Endometrium (tissue), 2 donors: ENCODE results near the gene WDCP.
A peak's percentile ranks its signal among the peaks of the same experiment; 100 is the strongest.
"Not testable (repeated sequence)": the region's sequence is repeated elsewhere in the genome, so short reads cannot be mapped to it uniquely, and the experiment has no call there.

Source experiments
- FAIRE-seq: peaks from 2 replicates; lab custom pipeline; 2012; peaks lifted over from hg19 to GRCh38; lab: Jason Lieb, UNC
- donor health status: control.
- donor health status: control.

Gene WDCP

DNA sequence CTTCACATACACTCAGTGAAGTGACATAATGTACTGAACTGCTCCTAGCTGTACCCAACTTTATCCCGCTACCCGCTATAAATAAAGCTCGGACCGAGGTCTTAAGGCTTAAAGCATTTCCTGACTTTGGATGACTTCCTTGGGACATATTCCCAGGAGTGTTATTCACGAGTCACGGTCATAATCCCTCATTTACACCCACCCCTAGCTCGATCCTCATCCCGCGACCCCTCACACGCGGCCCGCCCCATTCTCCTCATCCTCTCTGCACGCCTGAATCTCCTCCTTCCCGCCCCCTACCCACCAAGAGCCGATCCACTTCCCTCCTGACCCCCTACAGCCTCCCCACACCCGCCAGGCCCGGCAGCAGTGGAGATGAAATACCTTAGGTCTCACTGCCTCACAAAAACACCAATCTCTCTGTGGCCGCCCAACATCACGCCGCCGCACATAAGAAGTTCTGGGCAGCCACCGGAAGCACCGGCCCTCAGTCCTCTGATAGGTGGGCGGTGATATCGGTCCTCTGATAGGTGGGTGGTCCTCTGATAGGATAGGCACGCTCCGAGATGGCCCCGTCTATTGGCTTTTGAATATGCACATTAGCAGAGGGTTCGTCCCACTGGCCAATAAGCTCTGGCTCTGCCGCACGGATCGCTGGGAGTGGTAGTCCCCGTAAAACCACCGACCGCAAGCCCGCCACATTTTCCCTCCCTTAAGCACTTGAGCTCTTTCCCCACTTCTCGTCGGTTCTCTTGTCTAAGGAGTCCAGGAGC is at the start of gene WDCP:
Gene WDCP (minus strand): TSS at position 462 of the 773 bp plus-strand sequence. CDS start 7,897 bp downstream, outside the sequence.
- peak; percentile 93 for FAIRE-seq

DNA sequence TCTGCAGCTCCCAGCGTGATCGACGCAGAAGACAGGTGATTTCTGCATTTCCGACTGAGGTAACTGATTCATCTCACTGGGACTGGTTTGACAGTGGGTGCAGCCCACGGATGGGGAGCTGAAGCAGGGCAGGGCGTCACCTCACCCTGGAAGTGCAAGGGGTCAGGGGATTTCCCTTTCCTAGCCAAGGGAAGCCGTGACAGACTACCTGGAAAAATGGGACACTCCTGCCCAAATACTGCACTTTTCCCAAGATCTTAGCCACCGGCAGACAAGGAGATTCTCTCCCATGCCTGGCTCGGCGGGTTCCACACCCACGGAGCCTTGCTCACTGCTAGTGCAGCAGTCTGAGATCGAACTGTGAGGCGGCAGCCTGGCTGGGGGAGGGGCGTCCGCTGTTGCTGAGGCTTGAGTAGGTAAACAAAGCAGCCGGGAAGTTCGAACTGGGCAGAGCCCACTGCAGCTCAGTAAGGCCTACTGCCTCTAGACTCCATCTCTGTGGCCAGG is 48.0 kb upstream of the WDCP start:
- not testable (repeated sequence) for FAIRE-seq

DNA sequence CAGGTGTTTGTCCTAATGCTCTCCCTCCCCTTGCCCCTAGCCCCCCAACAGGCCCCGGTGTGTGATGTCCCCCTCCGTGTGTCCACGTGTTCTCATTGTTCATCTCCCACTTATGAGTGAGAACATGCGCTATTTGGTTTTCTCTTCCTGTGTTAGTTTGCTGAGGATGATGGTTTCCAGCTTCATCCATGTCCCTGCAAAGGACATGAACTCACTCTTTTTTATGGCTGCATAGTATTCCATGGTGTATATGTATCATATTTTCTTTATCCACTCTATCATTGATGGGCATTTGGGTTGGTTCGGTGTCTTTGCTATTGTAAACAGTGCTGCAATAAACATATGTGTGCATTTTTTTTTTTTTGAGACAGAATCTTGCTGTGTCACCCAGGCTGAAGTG is 46.1 kb upstream of the WDCP start:
- FAIRE-seq = not testable (repeated sequence)

GRCh38 chr2:24088821-24089359 is 41.7 kb upstream of the WDCP start:
- FAIRE-seq = no peak

- FAIRE-seq = no peak
Observed at GRCh38 chr2:24087032-24087431, 39.8 kb upstream of the WDCP start.

- no peak for FAIRE-seq
Observed at GRCh38 chr2:24086241-24086640, 39.0 kb upstream of the WDCP start.

- FAIRE-seq = no peak
Observed at GRCh38 chr2:24085200-24085489, 38.0 kb upstream of the WDCP start.

GRCh38 chr2:24084386-24085199 is 37.4 kb upstream of the WDCP start, which contains the start of gene TP53I3:
Gene TP53I3 (minus strand): TSS chr2:24084834. CDS start chr2:24084326, 508 bp downstream.
- FAIRE-seq = no peak

- FAIRE-seq = no peak
Observed at GRCh38 chr2:24083567-24084385, 36.6 kb upstream of the WDCP start.

DNA sequence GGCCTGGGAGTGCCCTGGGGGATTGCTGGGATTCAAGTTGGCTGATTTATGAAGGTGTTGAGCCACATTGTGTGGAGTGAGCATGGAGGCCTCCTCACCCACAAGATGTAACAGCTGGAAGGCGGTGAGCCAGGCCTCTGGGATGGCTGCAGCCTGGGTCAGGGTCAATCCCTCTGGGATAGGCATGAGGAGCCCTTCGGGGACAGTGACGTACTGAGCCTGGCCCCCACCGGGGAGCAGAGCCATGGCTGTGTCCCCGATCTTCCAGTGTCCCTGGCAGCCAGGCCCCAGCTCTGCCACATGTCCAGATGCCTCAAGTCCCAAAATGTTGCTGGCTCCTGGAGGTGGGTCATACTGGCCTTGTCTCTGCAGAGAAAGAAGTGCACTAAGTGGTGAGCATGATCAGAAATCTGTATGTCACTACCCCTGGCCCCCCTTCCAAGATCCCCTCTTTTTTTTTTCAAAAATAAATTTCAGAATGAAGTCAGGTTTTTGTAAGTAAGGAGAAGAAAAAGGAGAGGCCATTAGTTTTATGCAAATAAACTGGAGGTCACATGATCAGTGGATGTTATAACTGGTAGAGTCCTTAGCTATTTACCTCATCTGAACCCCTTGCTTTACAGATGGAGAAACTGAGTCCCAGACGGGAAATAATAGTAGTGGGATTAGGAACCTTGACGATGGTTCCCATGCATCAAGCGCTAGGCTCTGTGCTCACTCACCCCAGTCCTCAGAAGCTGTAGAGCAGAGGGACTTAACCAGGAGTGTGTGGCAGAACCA is 35.8 kb upstream of the WDCP start:
- no peak for FAIRE-seq

DNA sequence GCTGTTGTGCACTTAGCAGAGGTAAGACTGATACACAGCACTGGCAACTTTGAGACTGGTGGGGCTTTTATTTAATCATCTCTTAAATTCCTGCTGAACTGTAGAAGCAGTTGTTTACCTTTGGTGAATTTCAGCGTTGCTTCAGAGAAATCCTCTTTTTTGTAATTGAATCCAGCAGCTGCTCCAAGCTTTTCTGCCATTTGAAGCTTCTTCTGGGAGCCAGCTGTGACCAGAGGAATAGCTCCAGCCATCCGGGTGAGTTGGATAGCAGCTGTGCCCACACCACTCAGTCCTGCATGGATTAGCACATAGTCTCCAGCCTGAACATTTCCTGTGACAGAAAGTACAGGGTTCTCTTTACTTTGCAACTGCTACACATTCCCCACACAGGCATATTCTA is 33.5 kb upstream of the WDCP start:
- no peak for FAIRE-seq

- FAIRE-seq = no peak
Observed at GRCh38 chr2:24077879-24078278, 30.7 kb upstream of the WDCP start.

DNA sequence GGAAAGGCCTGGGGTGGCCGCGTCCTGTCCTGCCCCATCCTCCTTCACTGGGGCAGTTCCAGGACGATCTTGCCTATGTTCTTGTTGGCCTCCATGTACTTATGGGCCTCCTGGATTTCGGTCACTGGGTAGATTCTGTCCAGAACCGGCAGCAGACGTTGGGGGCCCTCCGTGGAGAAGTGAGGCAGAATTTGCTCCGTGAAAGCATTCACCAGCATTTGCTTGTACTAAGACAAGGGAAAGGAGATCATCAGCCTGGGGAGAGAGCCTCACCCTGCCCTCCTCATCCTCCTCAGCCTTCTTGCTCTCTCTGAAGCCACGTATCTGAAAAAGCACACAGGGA is 30.3 kb upstream of the WDCP start:
- FAIRE-seq = no peak

DNA sequence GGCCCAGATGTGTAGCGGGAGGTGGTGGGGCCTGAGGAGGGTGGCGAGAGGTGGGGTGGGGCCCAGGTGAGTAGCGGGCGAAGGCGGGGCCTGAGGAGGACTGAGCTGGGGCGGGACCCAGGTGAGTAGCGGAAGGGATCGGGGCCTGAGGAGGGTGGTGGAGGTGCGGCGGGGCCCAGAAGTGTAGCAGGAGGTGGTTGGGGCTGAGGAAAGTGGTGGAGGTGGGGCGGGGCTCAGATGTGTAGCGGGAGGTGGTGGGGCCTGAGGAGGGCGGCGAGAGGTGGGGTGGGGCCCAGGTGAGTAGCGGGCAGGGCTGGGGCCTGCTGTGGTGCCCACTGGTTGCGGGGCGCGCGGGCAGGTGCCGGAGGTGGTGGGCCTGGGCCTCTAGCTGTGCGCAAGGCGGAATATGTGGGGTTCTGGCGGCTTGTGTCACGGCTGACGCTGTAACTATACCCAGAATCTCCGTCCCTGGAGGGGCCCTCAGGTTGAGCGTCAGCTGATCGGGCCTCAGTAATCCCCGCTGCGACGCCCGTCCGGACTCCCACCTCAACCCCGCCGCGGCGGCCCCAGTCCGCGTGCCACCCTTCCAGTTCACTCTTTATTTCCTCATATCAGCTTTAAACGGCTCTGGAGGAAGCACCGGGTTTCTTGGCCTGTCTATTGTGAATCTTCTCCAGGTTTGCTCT is 29.8 kb upstream of the WDCP start:
- FAIRE-seq = no peak

GRCh38 chr2:24075915-24076848 is 29.0 kb upstream of the WDCP start, which contains the start of gene SF3B6:
Gene SF3B6 (minus strand): TSS chr2:24076326. CDS start chr2:24076229, 97 bp downstream.
- peak; percentile 90 for FAIRE-seq

DNA sequence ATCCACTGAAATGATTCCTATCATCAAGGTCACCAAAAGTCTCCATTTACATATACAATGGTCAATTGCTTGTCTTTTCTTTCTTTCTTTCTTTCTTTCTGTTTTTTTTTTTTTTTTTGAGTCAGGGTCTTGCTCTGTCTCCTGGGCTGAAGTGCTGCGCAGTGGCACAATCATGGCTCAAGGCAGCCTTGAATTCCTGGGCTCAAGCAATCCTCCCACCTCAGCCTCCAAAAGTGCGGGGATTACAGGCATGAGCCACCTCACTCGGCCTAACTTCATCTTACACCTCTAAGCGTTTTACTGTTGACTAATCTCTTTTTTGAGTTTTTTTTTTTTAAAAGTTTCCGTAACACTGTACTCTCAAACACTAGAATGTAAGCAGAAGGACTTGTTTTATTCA is 28.1 kb upstream of the WDCP start:
- FAIRE-seq = no peak

DNA sequence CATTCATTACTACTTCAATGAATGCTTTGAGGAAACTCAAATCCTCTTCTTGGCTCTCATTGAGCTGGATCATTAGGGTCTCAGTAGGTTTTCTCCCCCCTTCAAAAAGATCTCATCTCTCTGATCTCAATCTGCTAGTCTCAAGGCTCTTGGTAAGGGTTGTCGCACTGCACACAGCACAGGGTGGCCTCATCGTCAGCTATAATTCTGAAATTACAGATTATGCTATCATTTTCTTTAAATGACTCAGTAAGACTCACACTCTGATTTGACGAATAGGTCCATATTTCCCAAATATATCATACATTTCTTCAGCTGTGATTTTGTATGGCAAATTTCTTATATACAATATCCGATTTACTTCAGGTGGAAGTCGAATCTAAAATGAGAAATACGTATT is 26.6 kb upstream of the WDCP start:
- FAIRE-seq = no peak

- FAIRE-seq = no peak
Observed at GRCh38 chr2:24072259-24072658, 25.1 kb upstream of the WDCP start.

DNA sequence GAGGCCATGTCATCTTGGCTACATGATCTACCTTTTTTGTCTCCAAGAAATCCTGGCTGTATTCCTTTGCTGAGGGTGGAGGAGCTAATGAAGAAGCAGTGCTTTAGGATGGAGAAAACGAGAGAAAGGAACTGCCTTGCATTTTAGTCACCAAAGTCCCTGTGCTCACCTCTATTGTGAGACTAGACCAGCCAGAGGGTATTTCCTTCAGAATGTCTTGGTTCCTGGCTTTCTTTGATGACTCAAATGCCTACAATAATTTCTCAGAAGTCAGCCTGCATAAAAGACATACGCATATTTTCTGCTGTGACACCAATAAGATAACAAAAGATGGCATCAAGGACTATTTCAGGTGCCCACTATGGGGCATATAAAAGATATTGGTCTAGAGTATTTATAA is 18.1 kb upstream of the WDCP start:
- no peak for FAIRE-seq
